ENCODE results near the gene MMP25. TPM values are rescaled to one million over a fixed set of nuclear protein-coding genes. Genes with fewer than 3 reads are reported as not detected.
A peak's percentile ranks its signal among the peaks of the same experiment; 100 is the strongest.

MMP25 gene
- total RNA-seq, 1 donor from 2014 or later, result 0.25 TPM

DNA sequence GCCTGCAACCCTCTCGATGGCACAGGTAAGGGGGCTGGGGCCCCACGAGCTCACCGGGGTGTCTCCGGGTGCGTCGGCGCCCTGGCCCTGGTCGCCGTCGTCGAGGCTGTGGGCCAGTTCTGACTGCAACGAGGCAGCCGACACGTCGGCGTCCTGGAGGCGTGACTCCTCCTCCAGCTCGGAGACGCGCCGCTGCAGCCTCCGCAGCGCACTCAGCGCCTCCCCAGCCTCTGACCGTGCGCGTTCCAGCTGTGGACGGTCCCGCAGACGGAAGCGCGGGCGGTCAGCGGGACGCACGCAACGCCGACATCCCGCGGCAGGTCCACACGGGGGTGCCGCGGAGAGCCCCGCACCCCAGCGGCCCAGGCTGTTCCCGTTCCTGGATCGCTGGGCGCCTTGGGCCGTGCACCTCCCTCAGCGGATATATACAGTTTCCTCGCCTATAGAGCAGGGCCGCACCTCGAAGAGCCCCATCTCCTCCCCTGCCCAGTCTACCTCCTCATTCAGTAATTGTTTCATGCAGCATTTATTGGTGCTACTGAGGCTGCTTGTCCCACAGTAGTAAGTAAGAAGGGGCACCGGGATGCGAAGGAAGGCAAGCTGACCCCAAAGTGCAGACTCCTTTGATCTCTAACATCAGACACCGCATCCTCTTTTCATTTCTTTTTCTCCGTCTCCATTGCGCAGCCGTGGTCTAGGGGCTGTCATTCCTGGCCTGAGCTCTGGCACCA lies 16.7 kb upstream of the MMP25 start:
- no peak overlapping the region for H3K27ac ChIP-seq
- peaks cover 6% of the 10 kb centered on the region for H3K27me3 ChIP-seq
- peaks cover 30% of the 10 kb centered on the region for H3K4me1 ChIP-seq
- H3K9me3 ChIP-seq, result no peaks in the 10 kb centered on the region
- no peak overlapping the region for H3K4me3 ChIP-seq
- DNase-seq (ENCODE audit: extremely low spot score in 2 of 2), result no peak
- intact Hi-C loops (cut with DNase I), result no loop called here
- peaks cover 0 to 3% of the 10 kb centered on the region in 2 donors for H3K36me3 ChIP-seq
- TF ChIP-seq POLR2A (IDR thresholded peaks at IDR 0.05) (no peak), POLR2AphosphoS5 (IDR thresholded peaks at IDR 0.05; ENCODE audit: insufficient read depth in 1 of 2, low read depth in 1 of 2) (no peak), CTCF (IDR thresholded peaks at IDR 0.05) (no peak)

DNA sequence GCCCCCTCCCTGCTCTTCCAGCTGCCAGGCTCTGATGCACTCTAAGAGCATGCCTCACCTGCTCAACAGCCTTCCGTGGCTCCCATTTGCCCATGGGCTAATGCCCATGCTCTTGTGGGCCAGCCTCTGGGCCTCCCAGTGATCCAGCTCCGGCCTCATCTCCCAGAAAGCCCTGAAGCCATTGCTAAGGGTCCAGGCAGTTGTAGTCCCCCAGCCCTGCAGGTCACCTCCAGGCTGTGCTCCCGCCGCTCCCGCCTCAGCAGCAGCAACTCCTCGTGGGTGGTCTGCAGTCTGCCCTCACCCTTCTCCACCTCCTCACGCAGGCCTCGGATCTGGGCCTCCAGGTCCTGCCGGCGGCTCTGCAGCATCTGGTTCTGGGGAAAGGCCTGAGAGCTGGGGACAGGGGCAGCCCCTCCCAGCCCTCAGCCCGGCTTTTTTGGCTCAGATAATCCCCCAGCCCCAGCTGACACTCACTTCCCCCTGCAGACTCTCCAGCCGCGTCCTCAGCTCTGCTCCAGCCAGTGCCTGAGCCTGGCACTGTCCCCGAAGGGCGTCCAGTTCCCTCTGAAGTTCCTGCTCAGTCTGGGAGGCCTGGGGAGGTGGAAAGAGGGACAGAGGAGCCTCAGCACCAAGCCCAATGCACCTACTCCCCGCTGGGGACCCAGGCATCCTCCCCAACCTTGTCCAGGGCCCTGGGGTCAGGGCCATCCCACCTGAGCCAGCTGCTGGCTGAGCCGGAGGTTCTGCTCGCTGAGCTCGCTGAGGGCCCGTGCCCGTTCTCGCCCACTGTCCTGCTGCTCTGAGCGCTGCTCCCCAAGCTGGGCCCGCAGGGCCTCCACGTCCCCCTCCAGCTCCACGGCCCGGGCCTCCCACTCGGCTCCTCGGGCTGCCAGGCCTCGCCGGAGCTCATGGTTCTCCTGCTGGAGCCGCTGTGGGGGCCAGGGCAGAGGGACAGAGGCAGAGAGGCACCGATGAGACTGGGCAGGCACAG lies 15.8 kb upstream of the MMP25 start:
- H3K27ac ChIP-seq, result no peak overlapping the region
- H3K27me3 ChIP-seq, result peaks cover 6% of the 10 kb centered on the region
- H3K4me1 ChIP-seq, result peaks cover 21% of the 10 kb centered on the region
- H3K9me3 ChIP-seq, result no peaks in the 10 kb centered on the region
- intact Hi-C loops (cut with DNase I), result no loop called here
- H3K4me3 ChIP-seq, result no peak overlapping the region
- DNase-seq (ENCODE audit: extremely low spot score in 2 of 2), result no peak
- TF ChIP-seq POLR2AphosphoS5 (IDR thresholded peaks at IDR 0.05; ENCODE audit: insufficient read depth in 1 of 2, low read depth in 1 of 2) (no peak), POLR2A (IDR thresholded peaks at IDR 0.05) (no peak), CTCF (IDR thresholded peaks at IDR 0.05) (no peak)
- peaks cover 0 to 3% of the 10 kb centered on the region in 2 donors for H3K36me3 ChIP-seq

DNA sequence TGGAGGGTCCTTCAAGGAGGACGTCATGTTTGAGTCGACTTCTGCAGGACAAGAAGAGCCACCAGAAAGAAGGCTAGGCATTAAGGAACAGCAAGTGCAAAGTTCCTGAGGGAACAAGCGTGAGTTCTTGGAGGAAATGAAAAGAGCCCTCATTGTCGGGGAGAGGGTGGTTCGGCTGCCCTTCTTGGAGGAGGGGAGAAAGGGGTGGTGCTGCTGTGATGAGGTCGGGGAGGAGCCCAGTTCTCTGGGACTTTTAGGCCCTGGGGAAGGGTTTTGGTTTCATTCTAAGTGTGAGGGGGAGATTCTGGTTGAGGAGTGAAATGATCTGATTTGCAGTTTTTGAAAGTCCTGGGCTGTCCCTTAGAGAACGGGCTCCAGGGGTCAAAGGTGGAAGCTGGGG lies 13.7 kb upstream of the MMP25 start:
- H3K9me3 ChIP-seq, result no peaks in the 10 kb centered on the region
- intact Hi-C loops (cut with DNase I), result no loop called here
- H3K4me3 ChIP-seq, result no peak overlapping the region
- no peak for DNase-seq (ENCODE audit: extremely low spot score in 2 of 2)
- no peak overlapping the region for H3K27ac ChIP-seq
- no peak for TF ChIP-seq CTCF (IDR thresholded peaks at IDR 0.05)
- no peak for TF ChIP-seq POLR2A (IDR thresholded peaks at IDR 0.05)
- no peak for TF ChIP-seq POLR2AphosphoS5 (IDR thresholded peaks at IDR 0.05; ENCODE audit: insufficient read depth in 1 of 2, low read depth in 1 of 2)
- peaks cover 34% of the 10 kb centered on the region for H3K4me1 ChIP-seq
- H3K36me3 ChIP-seq, result no peaks in the 10 kb centered on the region
- peaks cover 16% of the 10 kb centered on the region for H3K27me3 ChIP-seq

GRCh38 chr16:3035289-3035971 lies 10.9 kb upstream of the MMP25 start:
- Histone ChIP-seq H3K36me3 (no peaks in the 10 kb centered on the region), H3K9me3 (no peaks in the 10 kb centered on the region), H3K4me1 (peaks cover 13% of the 10 kb centered on the region), H3K27me3 (peaks cover 15% of the 10 kb centered on the region), H3K27ac (no peak overlapping the region), H3K4me3 (peak overlapping the region in 1 of 2 donors; percentile 42)
- TF ChIP-seq POLR2A (IDR thresholded peaks at IDR 0.05) (no peak), POLR2AphosphoS5 (IDR thresholded peaks at IDR 0.05; ENCODE audit: insufficient read depth in 1 of 2, low read depth in 1 of 2) (no peak), CTCF (IDR thresholded peaks at IDR 0.05) (no peak)
- no peak for DNase-seq (ENCODE audit: extremely low spot score in 2 of 2)
- intact Hi-C loops (cut with DNase I), result no loop called here
